ENCODE measurements around the gene RUNX2. TPM values are rescaled to one million over a fixed set of nuclear protein-coding genes. Genes with fewer than 3 reads are reported as not detected.

The RUNX2 gene
- total RNA-seq, 3 donors from 2014 or later, result 2.7 to 7.3 (median 7.2) TPM

DNA sequence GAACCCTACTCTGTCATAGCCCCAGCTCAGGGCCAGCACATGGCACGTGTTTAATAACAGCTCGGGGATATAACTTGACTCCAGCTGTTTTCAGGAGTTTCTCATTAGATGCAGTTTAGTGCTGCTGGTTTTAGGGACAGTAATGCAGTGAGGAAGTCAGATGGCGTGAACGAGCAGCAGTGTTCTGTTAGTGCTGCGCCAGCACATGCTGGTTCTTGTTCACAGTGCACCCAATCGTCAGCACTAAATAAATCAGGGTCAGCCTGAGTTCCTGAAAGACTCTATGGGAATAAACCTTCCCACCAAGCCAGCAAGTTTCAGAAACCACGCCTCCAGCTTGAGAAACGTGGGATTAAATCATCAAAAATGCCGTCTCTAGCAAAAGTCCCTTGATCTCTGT is 285.5 kb downstream of the RUNX2 start:
- no peaks in the 10 kb centered on the region for H3K9me3 ChIP-seq
- peak in 1 of 2 donors; percentile 49 for DNase-seq (ENCODE audit: low spot score in 2 of 2)
- TF ChIP-seq CTCF (IDR thresholded peaks at IDR 0.05), result no peak
- peak in 1 of 3 donors; percentile 22 for TF ChIP-seq POLR2AphosphoS5 (IDR thresholded peaks at IDR 0.05)
- H3K27ac ChIP-seq, result peak overlapping the region in 1 of 2 donors; percentile 32
- no peaks in the 10 kb centered on the region for H3K36me3 ChIP-seq
- H3K4me3 ChIP-seq, result no peak overlapping the region
- intact Hi-C loops (cut with DNase I; ENCODE audit: low total_unique reads), result no loop called here
- H3K4me1 ChIP-seq, result peaks cover 0 to 4% of the 10 kb centered on the region in 2 donors
- no peaks in the 10 kb centered on the region for H3K27me3 ChIP-seq

DNA sequence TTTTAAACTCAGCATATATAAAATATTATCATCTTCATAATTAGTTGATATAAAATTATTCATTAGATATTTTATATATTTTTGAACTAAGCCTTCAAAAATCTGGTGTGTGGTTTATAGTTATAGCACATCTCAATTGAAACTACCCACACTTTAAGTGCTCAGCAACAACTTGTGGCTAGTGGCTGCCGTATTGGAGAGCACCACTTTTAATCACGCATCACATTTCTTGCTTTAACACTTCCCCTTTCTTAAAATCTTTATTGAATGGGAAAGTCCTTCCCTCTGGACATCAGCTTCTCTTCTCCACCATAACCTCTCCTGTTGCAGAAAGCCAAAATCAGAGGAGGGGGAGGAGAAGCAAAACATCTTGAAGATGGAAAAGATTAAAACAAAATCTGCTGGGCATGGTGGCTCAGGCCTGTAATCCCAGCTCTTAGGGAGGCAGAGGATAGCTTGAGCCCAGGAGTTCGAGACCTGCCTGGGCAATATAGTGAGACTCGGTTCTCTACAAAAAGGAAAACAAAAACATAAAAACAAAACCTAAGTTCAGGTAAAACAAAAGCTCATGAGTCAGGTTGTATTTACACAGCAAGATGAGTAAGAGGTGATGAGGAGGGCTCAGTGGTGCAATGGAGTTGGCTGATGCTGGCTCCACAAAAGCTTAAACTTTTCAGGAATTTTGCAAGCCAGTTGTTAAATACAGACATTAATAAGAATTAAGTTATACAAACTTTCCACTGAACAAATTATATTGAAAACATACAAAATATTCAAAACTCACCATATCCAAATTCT is 286.6 kb downstream of the RUNX2 start:
- H3K4me1 ChIP-seq, result peaks cover 0 to 2% of the 10 kb centered on the region in 2 donors
- no peaks in the 10 kb centered on the region for H3K9me3 ChIP-seq
- no peak for DNase-seq (ENCODE audit: low spot score in 2 of 2)
- intact Hi-C loops (cut with DNase I; ENCODE audit: low total_unique reads), result no loop called here
- H3K4me3 ChIP-seq, result no peak overlapping the region
- H3K36me3 ChIP-seq, result no peaks in the 10 kb centered on the region
- H3K27me3 ChIP-seq, result no peaks in the 10 kb centered on the region
- H3K27ac ChIP-seq, result no peak overlapping the region
- no peak for TF ChIP-seq POLR2AphosphoS5 (IDR thresholded peaks at IDR 0.05)
- no peak for TF ChIP-seq POLR2A (IDR thresholded peaks at IDR 0.05)
- no peak for TF ChIP-seq CTCF (IDR thresholded peaks at IDR 0.05)

DNA sequence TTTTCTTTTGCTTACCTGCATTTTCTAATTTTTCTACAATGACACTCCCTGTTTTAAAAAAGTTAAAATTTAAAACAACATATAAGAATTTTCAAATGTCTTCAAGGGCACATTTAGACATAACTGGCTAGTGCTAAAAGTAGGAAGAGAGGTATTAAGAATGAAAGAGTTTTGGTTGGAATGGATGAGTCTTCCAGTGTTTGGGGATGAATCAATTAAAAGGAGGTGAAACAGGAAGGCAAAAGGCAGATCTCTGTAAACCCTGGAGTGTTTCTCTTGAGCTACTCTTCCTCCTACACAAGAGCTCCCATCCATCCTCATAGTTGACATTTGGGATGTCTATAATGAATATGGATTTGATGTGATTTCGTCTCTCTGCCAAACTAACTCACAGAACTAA is 288.1 kb downstream of the RUNX2 start:
- no peaks in the 10 kb centered on the region for H3K9me3 ChIP-seq
- H3K36me3 ChIP-seq, result no peaks in the 10 kb centered on the region
- intact Hi-C loops (cut with DNase I; ENCODE audit: low total_unique reads), result no loop called here
- H3K27me3 ChIP-seq, result no peaks in the 10 kb centered on the region
- H3K4me1 ChIP-seq, result no peaks in the 10 kb centered on the region
- no peak for DNase-seq (ENCODE audit: low spot score in 2 of 2)
- TF ChIP-seq POLR2AphosphoS5 (IDR thresholded peaks at IDR 0.05) (no peak), POLR2A (IDR thresholded peaks at IDR 0.05) (no peak), CTCF (IDR thresholded peaks at IDR 0.05) (no peak)
- H3K27ac ChIP-seq, result no peak overlapping the region
- H3K4me3 ChIP-seq, result no peak overlapping the region

DNA sequence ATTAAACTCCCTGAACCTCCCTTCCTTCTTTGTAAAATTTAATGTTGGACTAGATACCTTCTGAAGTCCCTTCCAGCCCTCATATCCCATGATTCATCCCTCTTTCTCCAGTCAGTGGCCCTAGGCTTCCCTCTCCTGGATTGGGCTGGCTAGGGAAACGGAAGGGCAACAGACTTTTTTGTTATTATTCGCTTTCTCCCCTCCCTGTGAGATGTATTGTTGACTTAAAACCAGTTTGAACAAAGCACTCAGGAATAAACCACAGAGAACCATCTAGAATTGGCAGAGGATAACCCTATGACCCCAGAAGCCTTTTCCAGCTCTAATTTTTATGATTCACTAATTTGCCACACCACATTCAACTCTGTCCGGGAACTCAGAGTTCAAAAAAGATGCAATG is 289.3 kb downstream of the RUNX2 start:
- intact Hi-C loops (cut with DNase I; ENCODE audit: low total_unique reads), result no loop called here
- no peak for DNase-seq (ENCODE audit: low spot score in 2 of 2)

More for the DNA sequence above, 289.3 kb downstream of the RUNX2 start:
- no peaks in the 10 kb centered on the region for H3K4me1 ChIP-seq
- H3K9me3 ChIP-seq, result no peaks in the 10 kb centered on the region
- H3K4me3 ChIP-seq, result no peak overlapping the region
- H3K27ac ChIP-seq, result no peak overlapping the region
- no peaks in the 10 kb centered on the region for H3K27me3 ChIP-seq
- TF ChIP-seq POLR2A (IDR thresholded peaks at IDR 0.05) (no peak), POLR2AphosphoS5 (IDR thresholded peaks at IDR 0.05) (no peak), CTCF (IDR thresholded peaks at IDR 0.05) (no peak)
- H3K36me3 ChIP-seq, result no peaks in the 10 kb centered on the region

Measured in breast epithelium (tissue), 4 donors.